HS-5 (cell line): ENCODE data around the gene BANP.
"Not testable (repeated sequence)": the region's sequence is repeated elsewhere in the genome, so short reads cannot be mapped to it uniquely, and the experiment has no call there.

ENCODE experiments used
- DNase-seq: peaks from one replicate; pipeline ENCODE4 v3.0.0-alpha.2; 2012; ENCODE audit warnings: low read depth

Gene BANP

GRCh38 chr16:88088611-88089010 is 137.4 kb downstream of the BANP start:
- not testable (repeated sequence) for DNase-seq

- not testable (repeated sequence) for DNase-seq
These were observed 137.8 kb downstream of the BANP start for GRCh38 chr16:88089071-88089470.

- not testable (repeated sequence) for DNase-seq
These were observed 138.6 kb downstream of the BANP start for GRCh38 chr16:88089632-88090376.

GRCh38 chr16:88090377-88091175 is 139.3 kb downstream of the BANP start:
- DNase-seq: not testable (repeated sequence)

GRCh38 chr16:88091221-88091971 is 140.2 kb downstream of the BANP start:
- not testable (repeated sequence) for DNase-seq

- DNase-seq: not testable (repeated sequence)
These were observed 140.7 kb downstream of the BANP start for GRCh38 chr16:88091972-88092302.

- DNase-seq: not testable (repeated sequence)
These were observed 141.7 kb downstream of the BANP start for GRCh38 chr16:88092791-88093555.

GRCh38 chr16:88093556-88094252 is 142.5 kb downstream of the BANP start:
- DNase-seq: not testable (repeated sequence)

GRCh38 chr16:88094253-88094575 is 143.0 kb downstream of the BANP start:
- DNase-seq: not testable (repeated sequence)

GRCh38 chr16:88094900-88095299 is 143.7 kb downstream of the BANP start:
- DNase-seq: not testable (repeated sequence)

- not testable (repeated sequence) for DNase-seq
These were observed 145.4 kb downstream of the BANP start for GRCh38 chr16:88096659-88097058.

- peak; percentile 40 for DNase-seq
These were observed 147.7 kb downstream of the BANP start for GRCh38 chr16:88098731-88099562.

- DNase-seq: no peak
These were observed 148.3 kb downstream of the BANP start for GRCh38 chr16:88099563-88099890.

GRCh38 chr16:88099956-88100355 is 148.7 kb downstream of the BANP start:
- not testable (repeated sequence) for DNase-seq

GRCh38 chr16:88100801-88101622 is 149.8 kb downstream of the BANP start:
- DNase-seq: not testable (repeated sequence)

GRCh38 chr16:88101623-88102105 is 150.4 kb downstream of the BANP start:
- not testable (repeated sequence) for DNase-seq

GRCh38 chr16:88102597-88102996 is 151.4 kb downstream of the BANP start:
- no peak for DNase-seq

- no peak for DNase-seq
These were observed 151.8 kb downstream of the BANP start for GRCh38 chr16:88103011-88103410.

GRCh38 chr16:88103581-88104188 is 152.5 kb downstream of the BANP start:
- no peak for DNase-seq
